ENCODE results near the gene ZNF253. TPM values are rescaled to one million over a fixed set of nuclear protein-coding genes. Genes with fewer than 3 reads are reported as not detected.

Gene ZNF253
- total and polyA plus RNA-seq, 9 of the 15 experiments (the other 6 are each of a cell fraction or from before 2014, with no cell fraction given): 4.0 to 14.4 (median 7.5) TPM

- TF ChIP-seq ZBTB40 (IDR thresholded peaks at IDR 0.05): no peak
- no peak for TF ChIP-seq ZBTB40 (CRISPR knock-in tag; IDR thresholded peaks at IDR 0.05)
- TF ChIP-seq NFATC3 (IDR thresholded peaks at IDR 0.05): no peak
- TF ChIP-seq PHF20 (IDR thresholded peaks at IDR 0.05; ENCODE audit: partially characterized antibody): no peak
- TF ChIP-seq SETDB1 (IDR thresholded peaks at IDR 0.05; ENCODE audit: low read length): no peak
- TF ChIP-seq CHD1 (IDR thresholded peaks at IDR 0.05; ENCODE audit: low read length): peak; percentile 81
- no peak for TF ChIP-seq CCNT2 (IDR thresholded peaks at IDR 0.05; ENCODE audit: borderline replicate concordance, extremely low read depth, insufficient read length, low read depth, low read length)
- peak; percentile 93 for TF ChIP-seq POLR2H (tag; IDR thresholded peaks at IDR 0.05; ENCODE audit: low read depth)
- no peak for TF ChIP-seq ZNF511 (CRISPR knock-in tag; IDR thresholded peaks at IDR 0.05)
- TF ChIP-seq ZNF23 (CRISPR knock-in tag; IDR thresholded peaks at IDR 0.05): no peak
- TF ChIP-seq FOXK2 (conservative IDR thresholded peaks at IDR 0.05 in 1 of 2, IDR thresholded peaks at IDR 0.05 in 1 of 2; ENCODE audit: low read depth in 2 of 2): peak; percentile 57 to 62; a peak in 3 of 4 replicates
- no peak for TF ChIP-seq GATA2 (CRISPR knock-in tag; IDR thresholded peaks at IDR 0.05)
- TF ChIP-seq SLC30A9 (CRISPR knock-in tag; IDR thresholded peaks at IDR 0.05): no peak
- TF ChIP-seq ARID3B (CRISPR knock-in tag; IDR thresholded peaks at IDR 0.05; ENCODE audit: borderline replicate concordance): no peak
- no peak for TF ChIP-seq ARID2 (IDR thresholded peaks at IDR 0.05)
- TF ChIP-seq SREBF1 (IDR thresholded peaks at IDR 0.05; ENCODE audit: borderline replicate concordance, low read depth, low read length): no peak
- no peak for TF ChIP-seq FIP1L1 (IDR thresholded peaks at IDR 0.05; ENCODE audit: low read depth, low read length, poor library complexity, severe bottlenecking)
- no peak for TF ChIP-seq BDP1 (IDR thresholded peaks at IDR 0.05; ENCODE audit: insufficient read depth, insufficient read length)
Observed at GRCh38 chr19:19900729-19901444, 35.2 kb downstream of the ZNF253 start, which contains the start of gene ZNF93 (continued).

All from K562 (cell line).